Cerebellar nuclear complex (tissue), 1 donor: ENCODE results near the gene PCP4L1.

Experiments used
- DNase-seq, 2 experiments: peaks; one replicate each; lab custom pipeline; 2025; lab: John Stamatoyannopoulos, UW

The PCP4L1 gene

DNA sequence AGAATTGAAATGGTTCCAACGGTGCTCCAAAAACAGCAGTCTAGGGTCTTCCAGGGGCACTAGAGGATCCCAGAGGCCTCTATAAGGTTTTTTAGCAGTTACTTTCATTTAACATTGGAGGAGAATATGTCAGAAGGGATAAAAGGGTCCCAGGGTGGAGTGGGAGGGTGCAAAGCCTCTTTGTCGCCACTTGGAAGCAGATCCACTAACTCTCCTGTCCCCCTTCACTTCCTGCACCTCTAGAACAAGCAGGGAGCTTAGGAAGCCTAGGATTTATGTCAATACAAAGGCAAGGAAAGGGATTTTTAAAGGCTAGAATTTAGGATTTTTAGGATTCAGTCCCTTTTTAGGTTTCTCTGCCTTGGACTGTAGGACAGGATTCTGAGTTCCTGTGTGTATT lies 8.3 kb downstream of the PCP4L1 start:
- DNase-seq = no peak

GRCh38 chr1:161267321-161267720 lies 8.8 kb downstream of the PCP4L1 start:
- no peak for DNase-seq

DNA sequence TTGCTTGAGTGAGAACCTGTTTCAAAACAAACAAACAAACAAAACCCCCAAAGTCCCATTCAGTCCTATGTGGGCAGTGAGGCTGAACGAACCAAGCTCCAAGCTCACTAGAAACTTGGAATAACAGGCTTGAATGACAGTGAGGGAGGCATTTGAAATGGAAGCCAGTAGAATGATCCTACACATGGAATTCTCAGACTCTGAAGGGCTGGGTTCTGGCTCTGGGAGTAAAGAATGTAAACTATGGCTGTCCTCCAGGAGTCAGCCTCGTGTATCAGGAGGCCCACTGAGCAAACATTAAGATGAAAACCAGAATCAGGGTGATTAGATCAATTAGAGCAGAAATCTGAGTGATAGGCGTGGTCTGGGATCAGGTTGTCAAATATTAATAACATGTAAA lies 14.9 kb downstream of the PCP4L1 start:
- DNase-seq = no peak

DNA sequence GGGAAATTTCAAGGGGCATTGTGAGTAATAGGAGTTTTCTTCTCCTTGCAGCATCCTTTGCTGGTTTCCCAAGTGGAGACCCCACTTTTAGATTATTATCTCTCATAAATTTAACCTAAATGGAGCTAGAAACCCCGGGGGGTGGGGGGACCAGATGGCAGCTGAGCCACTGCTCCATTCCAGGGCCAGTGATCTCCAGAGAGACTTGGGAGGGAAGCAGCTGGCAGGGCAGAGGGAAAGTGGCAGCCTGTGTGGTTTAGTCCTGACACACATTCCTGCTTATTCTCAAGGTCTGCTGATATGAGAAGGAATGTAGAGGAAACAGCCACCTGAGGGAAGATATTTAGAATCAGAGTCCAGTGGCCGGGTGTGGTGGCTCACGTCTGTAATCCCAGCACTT lies 16.3 kb downstream of the PCP4L1 start:
- no peak for DNase-seq

DNA sequence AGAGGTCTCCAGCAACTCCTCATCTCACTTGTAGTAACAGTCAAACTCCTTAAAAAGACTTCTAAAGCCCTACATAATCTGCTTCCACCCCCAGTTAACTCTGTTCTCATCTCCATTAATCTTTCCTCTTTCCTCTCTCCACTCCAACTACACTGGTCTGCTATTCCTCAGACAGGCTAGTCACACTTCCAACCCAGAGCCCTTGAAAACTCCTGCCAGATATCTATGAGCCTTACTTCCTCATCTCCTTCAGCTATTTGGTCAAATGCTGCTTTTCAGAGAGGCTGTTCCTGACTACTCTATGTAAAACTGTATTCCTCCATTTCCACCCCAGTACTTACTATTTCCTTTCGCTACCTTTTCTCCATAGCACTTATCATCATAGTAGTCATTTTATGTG lies 24.4 kb downstream of the PCP4L1 start:
- DNase-seq = no peak

- no peak for DNase-seq
Observed at GRCh38 chr1:161285113-161285512, 26.6 kb downstream of the PCP4L1 start.

DNA sequence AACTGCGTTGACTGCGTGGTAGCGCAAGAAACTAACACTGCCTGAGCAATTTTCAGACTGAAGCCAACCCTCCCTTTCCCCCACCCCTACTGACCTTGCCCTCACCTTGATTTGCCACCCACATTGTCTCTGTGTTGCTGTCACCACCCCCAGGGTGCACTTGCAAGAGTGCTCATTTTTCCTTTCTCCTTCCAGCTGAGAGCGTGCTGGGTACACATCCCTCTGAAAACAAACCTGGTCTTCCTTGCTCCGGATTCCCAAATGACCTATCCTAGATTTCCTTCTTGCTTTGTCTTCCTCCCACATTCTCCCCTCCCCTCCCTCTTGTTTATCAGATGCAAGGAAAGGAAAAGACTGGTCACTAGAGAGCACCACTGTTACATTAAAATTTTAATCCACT lies 27.0 kb downstream of the PCP4L1 start:
- no peak for DNase-seq

- DNase-seq = no peak
Observed at GRCh38 chr1:161287482-161288054, 29.0 kb downstream of the PCP4L1 start.

- no peak for DNase-seq
Observed at GRCh38 chr1:161290779-161291178, 32.2 kb downstream of the PCP4L1 start.

- no peak for DNase-seq
Observed at GRCh38 chr1:161297415-161297814, 38.9 kb downstream of the PCP4L1 start.

- DNase-seq = no peak
Observed at GRCh38 chr1:161298116-161298515, 39.6 kb downstream of the PCP4L1 start.

GRCh38 chr1:161299347-161299746 lies 40.8 kb downstream of the PCP4L1 start:
- no peak for DNase-seq

- no peak for DNase-seq
Observed at GRCh38 chr1:161300478-161300877, 41.9 kb downstream of the PCP4L1 start.

- DNase-seq = no peak
Observed at GRCh38 chr1:161304927-161305866, 46.7 kb downstream of the PCP4L1 start.

GRCh38 chr1:161305867-161306519 lies 47.4 kb downstream of the PCP4L1 start:
- peak; percentile 39 to 50 for DNase-seq

DNA sequence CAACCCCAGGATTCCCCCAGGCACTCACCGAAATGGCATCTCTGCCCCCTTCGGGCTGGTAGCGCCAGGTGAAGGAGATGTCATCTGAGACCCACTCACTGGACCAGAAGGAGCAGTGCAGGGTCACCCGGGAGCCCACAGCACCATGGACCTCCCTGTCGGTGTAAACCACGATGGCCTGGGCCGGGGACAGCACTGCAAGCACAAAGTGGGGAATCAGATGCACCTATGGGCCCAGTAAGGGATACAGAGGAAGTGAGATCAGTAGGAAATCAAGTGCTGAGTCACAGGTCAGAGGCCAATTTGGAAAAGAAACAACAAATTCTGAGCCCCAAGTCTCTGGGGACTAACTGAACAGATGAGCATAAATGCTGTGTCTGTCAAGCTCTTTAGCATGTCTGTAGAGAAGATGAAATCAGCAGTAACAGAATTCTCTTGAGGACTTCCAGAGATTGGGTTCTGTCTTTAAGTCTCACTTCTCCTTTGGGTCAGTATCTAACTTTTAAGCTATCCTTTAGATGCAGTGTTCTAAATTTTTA lies 48.8 kb downstream of the PCP4L1 start:
- DNase-seq = no peak

- DNase-seq = no peak
Observed at GRCh38 chr1:161307892-161308638, 49.5 kb downstream of the PCP4L1 start.

- DNase-seq = no peak
Observed at GRCh38 chr1:161309868-161310267, 51.3 kb downstream of the PCP4L1 start, which contains the start of gene MPZ. MPZ (minus strand) TSS chr1:161309968; CDS start chr1:161309905, 63 bp downstream.

- no peak for DNase-seq
Observed at GRCh38 chr1:161311595-161312181, 53.1 kb downstream of the PCP4L1 start.

GRCh38 chr1:161313554-161314200 lies 55.1 kb downstream of the PCP4L1 start:
- no peak for DNase-seq
